HG03469 (cell line): Measurements from ENCODE around the gene UXS1.

Experiments
- ATAC-seq: cut with Tn5 transposase; IDR thresholded peaks from one replicate; pipeline ENCODE4 v1.9.1; 2021; ENCODE audit warnings: mild to moderate bottlenecking, moderate library complexity, moderate number of reproducible peaks; ENCODE audit not compliant: unreplicated experiment

Gene UXS1

DNA sequence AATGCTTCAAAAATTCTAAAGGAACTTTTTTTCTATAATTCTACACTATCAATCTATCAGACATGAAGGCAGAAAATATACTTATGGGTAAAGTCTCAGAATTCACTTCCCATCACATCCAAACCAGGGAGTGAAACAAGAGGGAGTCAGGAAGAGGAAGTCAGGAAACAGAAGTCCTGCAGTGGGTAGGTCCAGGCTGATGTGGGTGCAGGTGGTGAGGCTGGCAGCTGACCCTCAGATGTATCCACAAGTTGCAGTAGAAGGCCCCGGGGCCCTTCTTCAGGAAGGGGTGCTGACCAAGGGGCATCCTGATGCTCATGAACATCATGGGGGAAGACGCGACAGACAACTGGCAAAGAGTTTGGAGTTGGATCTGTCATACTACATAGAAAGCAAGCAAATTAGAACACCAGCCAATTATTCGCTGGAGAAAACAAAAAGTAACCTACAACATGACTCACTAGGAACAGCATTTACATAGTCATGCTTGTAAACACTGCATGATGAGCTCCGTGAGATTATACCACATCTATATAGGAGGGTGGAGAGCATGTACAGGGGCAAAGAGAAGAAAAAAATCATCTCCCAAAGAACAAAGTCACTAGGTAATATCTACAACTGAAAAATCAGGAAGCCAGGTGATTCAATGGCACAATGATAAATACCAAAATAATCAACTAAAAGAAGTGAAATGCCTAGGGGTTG lies 4.2 kb downstream of the UXS1 start:
- ATAC-seq = no peak

DNA sequence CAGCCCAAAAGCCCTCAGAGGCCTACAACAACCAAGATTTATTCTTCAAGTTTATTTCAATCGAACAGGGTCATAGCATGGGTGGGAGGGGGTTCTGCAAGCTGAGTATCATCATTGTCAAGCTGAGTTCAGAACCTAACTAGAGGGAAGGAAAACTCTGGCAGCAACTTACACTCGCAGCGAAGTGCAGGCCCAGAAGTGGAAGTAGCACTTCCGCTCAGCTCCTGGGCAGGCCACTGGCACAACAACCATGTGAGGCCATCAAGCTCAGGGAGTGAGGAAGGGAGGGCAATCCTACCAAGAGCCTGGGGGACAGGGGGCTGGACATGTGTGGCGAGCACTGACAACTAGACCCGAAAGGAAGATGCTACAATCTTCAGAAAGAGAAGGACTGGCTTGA lies 4.8 kb downstream of the UXS1 start:
- no peak for ATAC-seq

DNA sequence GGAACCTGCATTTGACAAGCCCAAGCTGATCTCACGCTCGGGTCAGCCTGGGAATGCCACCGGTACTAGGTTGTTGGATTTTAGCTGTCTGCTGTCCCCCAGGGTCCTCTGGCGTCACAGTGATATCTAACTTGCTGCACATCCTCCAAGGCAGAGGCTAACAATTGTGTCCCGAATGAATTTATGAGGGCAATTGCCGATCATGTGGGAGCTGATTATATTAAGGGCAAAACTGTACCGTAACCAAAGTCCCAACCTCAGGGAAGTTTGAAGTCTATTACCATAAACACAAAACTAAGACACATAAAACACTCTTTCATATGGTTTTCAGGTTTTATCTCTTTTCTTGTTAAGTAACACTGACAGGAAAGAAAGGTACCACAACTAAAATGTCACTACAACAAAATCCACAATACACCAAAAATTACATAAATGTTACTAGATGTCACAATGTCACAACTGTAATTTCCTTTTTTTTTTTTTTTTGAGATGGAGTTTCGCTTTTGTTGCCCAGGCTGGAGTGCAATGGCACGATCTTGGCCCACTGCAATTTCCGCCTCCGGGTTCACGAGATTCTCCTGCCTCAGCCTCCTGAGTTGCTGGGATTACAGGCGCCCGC lies 6.7 kb downstream of the UXS1 start:
- no peak for ATAC-seq

DNA sequence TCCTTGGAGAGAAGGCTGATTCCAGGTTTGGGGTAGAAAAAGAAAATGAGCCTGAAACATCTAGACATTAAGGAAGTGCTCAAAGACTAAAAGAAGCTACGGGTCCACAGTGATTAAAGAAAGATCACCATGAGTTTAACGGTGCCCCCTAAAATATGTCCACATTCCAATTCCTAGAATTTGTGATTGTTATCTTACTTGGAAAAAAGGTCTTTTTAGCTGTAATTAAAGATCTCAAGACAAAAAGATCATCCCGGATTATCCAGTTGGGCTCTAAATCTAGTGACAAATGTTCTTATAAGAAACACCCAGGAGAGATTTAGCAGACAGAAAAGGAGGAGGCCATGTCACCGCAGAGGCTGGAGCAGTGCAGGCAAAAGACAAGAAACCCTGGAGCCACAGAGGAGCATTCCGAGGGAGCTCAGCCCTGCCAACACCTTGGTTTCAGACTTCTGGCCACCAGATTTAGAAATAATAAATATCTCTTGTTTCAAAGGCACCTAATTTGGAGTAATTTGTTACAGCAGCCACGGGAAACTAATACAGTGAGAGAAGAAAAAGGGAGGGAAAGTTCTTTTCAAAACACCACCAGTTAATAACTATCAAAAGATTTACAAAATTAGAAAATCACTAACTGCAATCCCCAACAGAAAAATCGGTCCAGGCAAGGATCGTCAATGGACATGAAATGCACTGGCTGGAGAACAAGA lies 8.5 kb downstream of the UXS1 start:
- no peak for ATAC-seq

DNA sequence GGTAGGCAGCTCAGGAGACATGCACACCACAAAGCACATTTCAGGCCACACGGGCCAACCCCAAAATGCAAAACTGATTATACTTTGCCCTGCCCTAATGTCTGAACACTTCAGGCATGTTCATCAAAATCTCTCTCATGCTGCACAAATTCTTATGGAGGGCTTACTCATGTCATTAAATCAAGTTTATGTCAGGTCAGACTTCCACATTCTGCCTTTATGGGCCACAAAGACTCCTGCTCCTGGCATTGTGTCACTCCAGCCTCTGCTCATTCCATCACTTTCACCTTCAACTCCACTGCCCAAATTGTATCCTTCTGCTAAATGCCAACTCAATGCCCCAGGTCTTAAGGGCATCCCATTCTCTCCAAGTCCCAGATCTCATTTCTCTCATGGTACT lies 9.2 kb downstream of the UXS1 start:
- no peak for ATAC-seq

DNA sequence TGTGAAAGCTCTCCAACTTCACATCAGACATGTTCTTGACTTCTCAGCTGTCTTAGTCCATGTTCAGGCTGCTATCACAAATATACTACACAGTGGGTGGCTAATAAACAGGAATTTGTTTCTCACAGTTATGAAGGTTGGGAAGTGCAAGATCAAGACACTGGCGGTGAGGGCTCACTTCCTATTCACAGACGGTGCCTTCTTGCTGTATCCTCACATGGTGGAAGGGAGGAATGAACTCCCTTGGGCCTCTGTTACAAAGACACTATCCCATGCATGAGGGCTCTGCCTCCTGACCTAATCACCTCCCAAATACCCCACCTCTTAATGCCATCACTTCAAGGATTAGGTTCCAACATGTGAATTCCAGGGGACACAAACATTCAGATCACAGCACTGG lies 9.7 kb downstream of the UXS1 start:
- no peak for ATAC-seq

DNA sequence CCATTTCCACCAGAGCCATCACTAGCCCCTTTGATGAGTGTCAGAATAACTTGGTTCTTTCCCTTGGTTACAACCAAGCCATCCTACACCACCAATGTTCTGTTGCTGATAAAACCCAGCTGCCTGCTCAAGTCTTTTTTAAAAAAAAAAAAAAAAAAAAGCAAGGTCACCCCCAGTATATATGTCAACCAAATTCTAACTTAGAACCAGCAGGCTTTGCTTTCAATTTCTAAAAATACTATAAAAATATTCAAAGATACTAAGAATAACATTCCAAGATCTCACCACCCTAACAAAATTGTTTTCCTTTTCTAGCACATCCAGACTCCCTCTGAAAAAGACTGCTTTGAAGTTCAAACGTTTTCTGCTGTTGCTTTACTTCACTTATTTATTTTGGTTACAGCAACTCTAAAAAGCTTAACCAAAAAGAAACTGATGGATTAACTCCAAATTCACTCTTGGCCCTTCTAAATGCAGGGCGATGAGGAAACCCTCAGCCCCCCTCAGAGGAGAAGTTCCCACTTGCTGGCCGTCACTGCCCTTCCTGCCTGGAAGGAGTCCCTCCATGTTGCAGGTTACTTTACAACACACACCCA lies 10.9 kb downstream of the UXS1 start:
- ATAC-seq = no peak

DNA sequence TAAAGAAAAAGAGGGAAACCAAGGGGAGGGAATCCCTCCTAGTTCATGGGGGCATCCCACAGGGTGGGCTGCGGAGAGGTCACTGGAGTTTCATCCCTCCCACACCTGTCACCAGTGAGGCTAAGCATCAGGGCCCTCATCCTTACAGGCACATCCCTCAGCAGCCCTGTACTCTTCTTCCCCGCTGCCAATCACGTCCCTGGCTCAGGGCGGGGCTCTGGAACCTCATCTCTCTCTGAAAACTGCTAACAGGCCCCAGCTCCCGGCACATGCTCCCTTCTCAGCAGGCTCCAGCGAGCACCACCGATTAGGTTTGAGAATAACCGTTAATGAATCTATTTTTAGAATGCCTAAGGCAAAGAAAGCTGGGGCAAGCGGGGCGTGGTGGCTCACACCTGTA lies 13.0 kb downstream of the UXS1 start:
- no peak for ATAC-seq

DNA sequence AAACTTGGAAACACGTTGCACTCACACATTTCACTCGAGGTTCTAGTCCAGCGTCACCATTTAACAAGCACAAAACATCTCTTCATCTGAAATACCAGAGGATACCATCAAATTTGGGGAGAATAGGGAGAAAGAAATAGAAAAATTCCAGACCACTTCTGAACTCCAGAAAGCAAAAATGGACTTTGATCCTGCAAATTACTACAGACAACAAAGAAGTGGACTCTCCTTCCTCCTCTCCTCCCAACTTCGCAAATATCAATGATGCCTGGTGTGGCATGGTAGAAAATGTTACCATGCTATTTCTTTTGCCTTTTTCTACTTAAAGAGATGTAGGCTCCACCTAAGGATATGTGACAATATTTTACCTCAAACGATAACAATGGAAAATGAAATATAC lies 13.5 kb downstream of the UXS1 start:
- no peak for ATAC-seq

DNA sequence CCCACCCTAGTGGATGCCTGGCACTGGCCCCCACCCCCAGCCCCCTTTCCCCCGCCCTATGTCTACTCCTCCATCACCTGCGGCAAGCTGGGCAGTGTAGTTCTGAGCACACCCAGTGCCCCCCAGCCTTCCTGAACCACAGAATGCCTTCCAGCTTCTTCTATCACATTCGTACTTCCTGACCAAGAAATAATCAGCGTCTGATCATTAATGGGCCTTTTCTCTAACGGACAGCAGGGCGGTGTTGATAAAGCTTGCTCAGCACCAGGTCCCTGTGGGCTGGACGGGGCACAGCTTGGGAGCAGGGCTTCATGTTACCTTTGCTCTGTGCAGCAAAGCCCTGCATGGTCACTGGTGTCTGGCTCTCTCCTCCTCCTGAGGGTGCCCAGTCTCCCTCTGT lies 15.4 kb downstream of the UXS1 start:
- no peak for ATAC-seq

DNA sequence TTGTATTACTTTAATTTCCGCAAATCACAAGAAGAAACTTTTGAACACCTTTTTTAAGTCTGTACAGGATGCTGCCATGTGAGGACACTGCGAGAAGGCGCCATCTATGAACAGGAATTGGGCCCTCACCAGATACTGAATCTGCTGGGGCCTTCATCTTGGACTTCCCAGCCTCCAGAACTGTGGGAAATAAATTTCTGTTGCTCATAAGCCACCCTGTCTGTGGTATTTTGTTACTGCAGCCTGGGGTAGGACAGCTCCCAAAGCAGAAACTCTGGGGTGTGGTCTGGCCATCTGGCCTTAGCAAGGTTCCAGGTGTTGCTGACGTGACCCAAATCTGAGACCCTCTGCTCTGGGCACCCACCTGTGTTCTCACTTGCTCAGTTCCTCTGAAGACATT lies 16.5 kb downstream of the UXS1 start:
- no peak for ATAC-seq

DNA sequence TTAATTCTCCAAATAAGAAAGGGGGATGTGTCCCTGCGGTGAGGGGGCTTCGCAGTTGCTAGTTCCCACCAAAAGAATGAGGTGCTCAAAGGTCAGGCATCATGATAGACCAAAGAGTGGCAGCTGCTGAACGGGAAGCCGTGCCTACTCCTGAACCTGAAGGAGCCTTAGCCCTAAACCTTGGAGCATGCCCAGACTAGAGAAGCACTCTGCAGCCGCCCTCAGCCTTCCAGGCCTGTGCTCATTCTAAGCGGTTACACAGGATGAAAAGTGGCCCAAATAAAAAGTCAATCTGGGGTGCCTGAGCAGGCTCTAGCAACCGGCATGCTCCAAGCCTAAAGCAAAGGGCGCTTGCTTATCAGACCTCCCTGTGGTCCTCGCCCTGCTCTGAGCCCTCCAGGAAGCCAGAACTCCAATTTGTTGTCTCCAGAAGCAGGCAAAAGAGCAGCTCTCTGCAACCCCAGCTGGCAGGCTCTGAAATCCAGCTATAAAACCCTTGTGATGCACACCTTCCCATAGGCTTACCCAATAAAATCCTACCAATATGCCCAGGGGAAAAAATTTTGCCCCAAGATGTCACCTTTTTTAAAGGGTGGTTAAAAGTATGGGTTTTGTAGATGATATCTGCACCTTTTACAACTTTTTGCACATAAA lies 17.5 kb downstream of the UXS1 start:
- no peak for ATAC-seq

DNA sequence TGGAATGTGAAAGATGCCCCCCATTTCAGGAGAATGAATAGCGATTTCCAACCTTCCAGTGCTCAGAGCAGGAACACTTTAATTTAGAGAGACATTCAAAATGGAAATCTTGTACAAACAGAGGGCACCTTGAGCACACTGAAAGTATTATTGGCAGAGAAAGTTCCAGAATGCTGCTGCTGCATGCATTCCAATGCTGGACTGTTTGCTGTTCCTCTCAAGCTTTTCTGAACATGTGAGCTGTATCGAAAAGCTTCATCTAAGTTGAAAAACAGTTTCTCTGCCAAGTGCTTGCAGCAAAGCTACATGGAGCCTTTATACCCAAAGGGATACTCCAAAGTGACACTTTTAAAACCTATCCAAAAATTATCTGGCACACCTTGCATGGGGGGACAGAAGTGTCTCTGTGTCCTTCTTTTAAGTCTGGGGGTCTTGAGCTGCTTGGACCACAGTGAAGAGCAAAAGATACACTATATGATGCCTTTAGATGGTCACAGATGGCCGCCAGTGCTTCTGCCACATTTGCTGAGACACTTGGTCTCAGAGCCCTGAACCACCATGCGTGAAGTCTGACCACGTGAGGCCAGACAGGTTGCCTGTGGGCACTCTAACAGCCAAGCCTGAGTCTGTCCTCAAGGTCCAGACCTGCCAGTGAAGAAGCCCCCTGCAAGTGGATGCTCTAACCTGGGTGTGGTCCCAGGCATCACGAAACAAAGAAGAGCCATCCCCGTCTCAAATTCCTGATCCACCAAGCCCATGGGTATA lies 18.8 kb downstream of the UXS1 start:
- ATAC-seq = no peak

DNA sequence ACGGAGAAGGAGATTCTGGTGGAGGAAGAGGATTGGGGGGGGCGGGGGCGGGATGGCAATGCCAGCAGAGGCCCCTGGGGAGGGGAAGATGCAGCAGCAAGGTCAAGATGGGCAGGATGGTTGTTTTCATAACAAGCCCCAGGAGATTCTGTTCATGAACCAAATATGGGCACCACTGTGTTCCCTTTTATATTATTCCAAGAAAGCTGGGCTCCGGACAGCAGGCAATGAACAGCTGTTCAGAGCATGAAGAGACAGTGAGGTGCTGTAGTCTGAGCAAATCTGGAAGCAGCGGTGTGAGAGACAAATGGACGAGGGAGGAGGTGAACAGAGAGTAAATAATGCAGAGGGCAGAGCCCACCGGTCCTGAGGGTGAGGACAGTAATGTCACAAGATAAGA lies 20.0 kb downstream of the UXS1 start:
- no peak for ATAC-seq

DNA sequence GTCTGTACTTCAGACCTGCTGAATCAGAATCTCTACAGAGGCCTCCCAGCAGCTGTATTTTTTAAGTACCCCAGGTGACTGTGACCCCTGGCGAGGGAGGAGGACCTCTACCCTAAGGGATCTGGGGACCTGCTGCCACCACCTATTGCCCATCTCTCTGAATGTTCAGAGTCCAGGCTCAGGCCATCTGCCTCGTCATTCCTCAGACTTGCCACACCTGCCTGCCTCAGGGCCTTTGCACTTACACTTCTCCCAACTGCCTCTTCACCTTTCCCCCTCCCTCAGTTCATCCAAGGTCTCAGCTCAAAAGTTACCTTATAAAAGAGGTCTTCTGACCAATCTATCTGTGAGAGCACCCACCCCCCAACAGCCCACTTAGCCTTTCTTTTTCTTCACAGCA lies 21.5 kb downstream of the UXS1 start:
- ATAC-seq = no peak

DNA sequence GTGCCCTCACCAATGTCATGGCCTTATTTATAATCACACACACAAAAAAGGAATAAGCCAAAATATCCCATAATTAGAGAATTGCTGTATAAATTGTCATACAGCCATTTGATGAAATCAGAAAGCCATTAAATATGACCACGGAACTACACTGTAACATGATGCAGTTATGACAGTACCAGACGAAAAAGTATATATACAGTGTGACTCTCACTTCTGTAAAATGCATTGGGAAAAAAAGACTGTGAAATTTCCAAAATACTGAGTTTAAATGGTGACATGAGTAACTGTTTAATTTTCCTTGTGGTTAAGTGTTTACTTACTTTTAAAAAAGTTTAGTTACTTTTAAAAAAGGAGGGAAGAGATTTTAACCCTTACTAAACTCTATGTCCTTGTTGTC lies 25.4 kb downstream of the UXS1 start:
- no peak for ATAC-seq

DNA sequence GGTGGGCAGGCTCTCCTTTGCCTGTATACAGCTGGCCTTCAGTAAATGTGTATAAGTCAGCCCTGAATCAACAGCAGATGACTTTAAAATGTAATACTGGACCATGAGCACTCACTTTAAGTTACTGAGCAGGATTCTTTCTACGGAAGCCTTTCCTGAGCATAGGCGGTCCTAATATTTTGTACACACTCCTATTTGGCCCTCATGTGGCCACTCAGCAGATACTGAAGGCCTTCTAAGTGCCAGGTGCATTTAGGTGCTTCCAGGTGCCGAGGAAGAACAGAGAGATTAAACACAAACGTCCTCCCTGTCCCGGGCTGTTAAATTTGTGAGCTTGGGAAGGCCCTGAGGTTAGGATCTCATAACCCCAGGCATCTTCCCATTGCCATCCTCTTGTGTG lies 27.0 kb downstream of the UXS1 start:
- no peak for ATAC-seq

DNA sequence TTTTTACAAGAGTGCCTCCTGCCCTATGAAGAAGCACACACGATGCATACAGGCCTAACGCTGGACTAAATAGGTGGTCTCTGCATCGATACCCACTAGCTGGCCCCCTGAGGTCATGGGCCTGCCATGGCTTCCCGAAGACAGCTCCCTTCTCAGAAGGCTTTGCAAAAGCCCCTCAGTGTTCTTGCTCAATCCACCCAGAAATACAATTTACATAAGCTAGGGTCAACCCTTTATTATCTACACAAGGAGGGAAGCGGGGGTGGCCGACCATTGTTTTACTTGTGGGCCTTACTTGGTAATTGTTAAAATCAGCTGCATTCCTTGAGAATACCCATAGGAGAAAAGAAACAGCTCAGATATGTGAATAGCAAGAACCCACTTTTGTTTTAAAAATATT lies 28.5 kb downstream of the UXS1 start:
- no peak for ATAC-seq

DNA sequence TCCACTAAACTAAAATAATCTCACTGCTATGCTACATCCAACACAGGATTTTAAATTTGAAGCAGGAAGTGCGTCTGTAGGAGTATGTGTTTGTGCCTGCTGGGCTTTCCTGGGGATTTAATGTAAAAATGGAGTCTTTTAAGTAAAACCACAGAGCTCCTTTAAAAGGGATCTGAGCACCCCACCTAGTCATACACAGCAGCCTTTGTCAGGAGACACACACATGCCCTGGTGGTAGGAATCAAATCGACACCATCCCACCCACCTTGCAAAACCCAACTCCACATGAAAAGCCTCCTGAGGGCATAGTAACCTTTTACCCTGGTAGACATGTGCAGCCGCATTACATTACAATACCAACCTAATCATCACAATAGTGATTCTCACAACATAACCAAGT lies 29.1 kb downstream of the UXS1 start:
- ATAC-seq = no peak

DNA sequence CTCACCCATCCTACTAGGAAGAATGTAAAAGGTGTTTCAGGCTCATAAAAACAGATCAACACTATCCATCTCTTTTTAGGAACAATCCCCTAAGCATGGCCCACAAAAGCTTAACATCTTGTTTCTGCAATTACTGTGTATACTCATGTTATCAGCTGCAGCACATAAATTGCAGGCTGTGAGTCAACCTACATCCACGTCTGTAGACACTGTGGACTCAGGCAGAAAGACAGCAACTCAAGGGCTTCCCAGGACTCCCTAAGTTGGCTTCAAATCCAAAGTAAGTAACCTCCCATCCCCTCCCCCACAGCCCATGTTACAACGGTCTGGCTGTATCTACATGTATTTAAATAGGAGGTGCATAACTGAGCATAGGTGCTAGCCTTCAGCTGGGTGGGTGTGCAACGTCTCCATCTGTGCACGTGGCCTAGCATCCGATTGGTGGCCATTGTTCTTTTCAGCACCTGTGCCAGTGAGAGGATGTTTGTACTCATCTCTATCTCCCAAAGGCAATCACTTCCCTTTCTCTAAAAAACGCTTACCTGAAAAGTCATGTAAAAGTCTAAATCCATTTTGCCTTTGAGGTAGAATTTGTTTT lies 30.1 kb downstream of the UXS1 start:
- no peak for ATAC-seq
